Large intestine (tissue), 3 donors: ENCODE data around the gene MUC3A. TPM values are rescaled to one million over a fixed set of nuclear protein-coding genes. Genes with fewer than 3 reads are reported as not detected.
"Not testable (repeated sequence)": the region's sequence is repeated elsewhere in the genome, so short reads cannot be mapped to it uniquely, and the experiment has no call there.

Experiments
- DNase-seq, 2 donors: peaks; one replicate each; pipeline versions ENCODE4 v3.0.0 to v3.0.0-alpha.2; 2013
- H3K27ac ChIP-seq: one replicate; pipeline ENCODE4 v1.5.1; 2013; ENCODE audit warnings: low read length
- H3K27me3 ChIP-seq: 2 replicates; pipeline ENCODE4 v1.6.1; 2013; ENCODE audit warnings: low read length; ENCODE audit not compliant: control insufficient read depth, insufficient read depth
- H3K36me3 ChIP-seq: 2 replicates; pipeline ENCODE4 v1.6.1; 2013; ENCODE audit warnings: low read length; ENCODE audit not compliant: control insufficient read depth, insufficient read depth
- H3K4me1 ChIP-seq: one replicate; pipeline ENCODE4 v1.6.1; 2013; ENCODE audit warnings: low read length; ENCODE audit not compliant: control insufficient read depth, insufficient read depth
- H3K4me3 ChIP-seq: one replicate; pipeline ENCODE4 v1.5.1; 2013; ENCODE audit warnings: low read length
- H3K9me3 ChIP-seq: one replicate; pipeline ENCODE4 v1.6.1; 2013; ENCODE audit warnings: mild to moderate bottlenecking, low read depth, low read length, moderate library complexity; ENCODE audit not compliant: control insufficient read depth
- WGBS: methylation state at CpG from one replicate; pipeline ENCODE4 v1.1.5; 2013; ENCODE audit warnings: low lambda C conversion rate; ENCODE audit not compliant: insufficient coverage; 5-methylcytosine and 5-hydroxymethylcytosine counted together
- polyA plus RNA-seq: library from polyadenylated mRNA; unstranded; fragments of 120-200 nt; gene quantifications from one replicate; pipeline ENCODE4 v1.2.1, GENCODE V29; 2013

MUC3A gene
- polyA plus RNA-seq, 1 donor, result 127 TPM

- not testable (repeated sequence) for H3K9me3 ChIP-seq, H3K4me3 ChIP-seq, H3K27ac ChIP-seq, H3K4me1 ChIP-seq, H3K36me3 ChIP-seq, H3K27me3 ChIP-seq, DNase-seq
- no CpG with 5 or more reads among the region's 5 CpGs for WGBS
Measured at GRCh38 chr7:100919335-100919734, 30.0 kb upstream of the MUC3A start.

DNA sequence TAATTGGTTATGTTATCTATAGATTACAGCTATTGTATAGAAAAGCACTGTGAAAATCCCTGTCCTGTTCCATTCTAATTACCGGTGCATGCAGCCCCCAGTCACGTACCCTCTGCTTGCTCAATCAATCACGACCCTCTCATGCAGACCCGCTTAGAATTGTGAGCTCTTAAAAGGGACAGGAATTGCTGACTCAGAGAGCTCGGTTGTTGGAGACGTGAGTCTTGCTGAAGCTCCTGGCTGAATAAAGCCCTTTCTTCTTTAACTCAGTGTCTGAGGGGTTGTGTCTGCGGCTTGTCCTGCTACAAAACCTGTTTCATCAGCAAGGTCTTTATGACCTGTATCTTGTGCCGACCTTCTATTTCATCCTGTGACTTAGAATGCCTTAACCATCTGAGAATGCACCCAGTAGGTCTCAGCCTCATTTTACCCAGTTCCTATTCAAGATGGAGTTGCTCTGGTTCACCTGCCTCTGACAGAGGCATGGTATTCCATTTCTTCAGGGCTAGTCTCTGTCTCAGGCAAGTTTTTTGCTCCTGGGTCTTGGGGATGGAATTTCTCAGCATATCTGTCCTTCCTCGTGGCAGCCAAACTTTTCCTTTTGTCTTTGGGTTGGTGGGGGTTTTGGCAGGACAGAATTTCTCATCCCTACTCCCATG is 29.4 kb upstream of the MUC3A start:
- H3K27me3 ChIP-seq, result not testable (repeated sequence)

DNA sequence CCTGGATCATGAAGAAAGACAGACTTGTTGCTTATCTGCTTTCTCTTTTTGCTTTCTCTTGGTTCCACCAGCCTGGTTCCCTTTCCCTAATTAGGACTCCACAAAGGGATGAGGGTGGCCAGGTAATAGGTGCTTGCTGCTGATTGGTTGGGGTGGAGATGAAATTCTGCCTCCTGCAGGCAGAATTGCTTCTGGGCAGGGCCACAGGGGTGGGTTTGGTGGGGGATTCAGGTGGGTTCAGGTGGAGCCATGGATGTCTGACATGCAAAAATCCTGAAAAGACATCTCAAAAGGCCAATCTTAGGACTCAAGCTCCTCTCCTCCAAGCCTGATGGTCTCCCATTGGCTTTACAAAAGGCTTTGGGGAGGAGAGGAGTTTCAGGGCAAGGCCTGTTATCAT is 28.3 kb upstream of the MUC3A start:
- Histone ChIP-seq H3K4me3 (no peak overlapping the region), H3K27ac (no peak overlapping the region), H3K4me1 (peaks cover 3% of the 10 kb centered on the region), H3K36me3 (no peaks in the 10 kb centered on the region), H3K27me3 (no peaks in the 10 kb centered on the region), H3K9me3 (no peaks in the 10 kb centered on the region)
- no peak for DNase-seq

More for the DNA sequence above, 29.4 kb upstream of the MUC3A start:
- not testable (repeated sequence) for DNase-seq, H3K9me3 ChIP-seq, H3K27ac ChIP-seq, H3K4me1 ChIP-seq, H3K36me3 ChIP-seq, H3K4me3 ChIP-seq
- WGBS, result no CpG with 5 or more reads among the region's 9 CpGs

GRCh38 chr7:100923616-100924015 is 25.7 kb upstream of the MUC3A start:
- WGBS, result 45% methylated on average over 2 of the region's 4 CpGs
- not testable (repeated sequence) for H3K4me3 ChIP-seq, H3K27me3 ChIP-seq, DNase-seq, H3K36me3 ChIP-seq, H3K9me3 ChIP-seq, H3K4me1 ChIP-seq, H3K27ac ChIP-seq

GRCh38 chr7:100929808-100930174 is 19.5 kb upstream of the MUC3A start:
- Histone ChIP-seq H3K4me1 (no peaks in the 10 kb centered on the region), H3K27ac (no peak overlapping the region), H3K4me3 (no peak overlapping the region), H3K9me3 (no peaks in the 10 kb centered on the region), H3K27me3 (no peaks in the 10 kb centered on the region), H3K36me3 (no peaks in the 10 kb centered on the region)
- no CpG with 5 or more reads among the region's 1 CpG for WGBS
- no peak for DNase-seq

DNA sequence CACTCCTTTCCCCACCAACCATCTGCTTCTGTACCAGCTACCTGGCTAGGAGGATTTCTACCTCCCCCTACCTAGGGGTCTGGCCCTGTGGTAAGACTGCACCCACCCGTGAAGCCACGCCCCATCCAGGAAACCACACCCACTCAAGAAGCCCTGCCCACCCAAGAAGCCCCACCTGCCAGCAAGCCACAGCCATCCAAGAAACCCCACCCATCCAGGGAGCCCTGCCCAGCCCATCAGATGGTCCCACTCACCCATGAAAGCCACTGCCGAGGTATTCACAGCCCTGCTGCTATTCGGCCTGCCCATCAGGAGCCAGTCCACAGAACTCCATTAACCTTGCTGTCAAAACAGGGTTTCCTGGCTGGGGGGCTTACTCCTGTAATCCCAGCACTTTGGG is 15.6 kb upstream of the MUC3A start:
- Histone ChIP-seq H3K9me3 (no peaks in the 10 kb centered on the region), H3K27ac (no peak overlapping the region), H3K4me3 (no peak overlapping the region), H3K4me1 (no peaks in the 10 kb centered on the region), H3K27me3 (no peaks in the 10 kb centered on the region), H3K36me3 (no peaks in the 10 kb centered on the region)
- no CpG with 5 or more reads among the region's 4 CpGs for WGBS
- DNase-seq, result no peak

- WGBS, result no CpG with 5 or more reads among the region's 2 CpGs
- not testable (repeated sequence) for H3K4me3 ChIP-seq, DNase-seq, H3K27ac ChIP-seq, H3K4me1 ChIP-seq, H3K36me3 ChIP-seq, H3K9me3 ChIP-seq, H3K27me3 ChIP-seq
Measured at GRCh38 chr7:100935381-100935780, 14.0 kb upstream of the MUC3A start.

DNA sequence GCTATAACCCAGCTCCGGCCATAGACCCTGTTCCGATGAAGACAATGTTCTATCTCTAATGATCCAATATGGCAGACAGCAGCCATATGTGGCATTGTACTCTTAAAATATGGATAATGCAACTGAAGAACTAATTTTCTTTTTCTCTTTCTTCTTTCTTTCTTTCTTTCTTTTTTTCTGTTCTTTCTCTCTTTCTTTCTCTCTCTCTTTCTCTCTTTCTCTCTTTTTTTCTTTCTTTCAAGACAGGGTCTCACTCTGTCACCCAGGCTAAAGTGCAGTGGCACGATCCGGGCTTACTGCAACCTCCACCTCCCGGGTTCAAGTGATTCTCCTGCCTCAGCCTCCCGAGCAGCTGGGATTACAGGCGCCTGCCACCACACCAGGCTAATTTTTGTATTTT is 13.2 kb upstream of the MUC3A start:
- H3K4me1 ChIP-seq, H3K4me3 ChIP-seq, H3K36me3 ChIP-seq, H3K27ac ChIP-seq, DNase-seq, H3K9me3 ChIP-seq, H3K27me3 ChIP-seq: not testable (repeated sequence)
- 90% methylated on average over 2 of the region's 7 CpGs for WGBS

DNA sequence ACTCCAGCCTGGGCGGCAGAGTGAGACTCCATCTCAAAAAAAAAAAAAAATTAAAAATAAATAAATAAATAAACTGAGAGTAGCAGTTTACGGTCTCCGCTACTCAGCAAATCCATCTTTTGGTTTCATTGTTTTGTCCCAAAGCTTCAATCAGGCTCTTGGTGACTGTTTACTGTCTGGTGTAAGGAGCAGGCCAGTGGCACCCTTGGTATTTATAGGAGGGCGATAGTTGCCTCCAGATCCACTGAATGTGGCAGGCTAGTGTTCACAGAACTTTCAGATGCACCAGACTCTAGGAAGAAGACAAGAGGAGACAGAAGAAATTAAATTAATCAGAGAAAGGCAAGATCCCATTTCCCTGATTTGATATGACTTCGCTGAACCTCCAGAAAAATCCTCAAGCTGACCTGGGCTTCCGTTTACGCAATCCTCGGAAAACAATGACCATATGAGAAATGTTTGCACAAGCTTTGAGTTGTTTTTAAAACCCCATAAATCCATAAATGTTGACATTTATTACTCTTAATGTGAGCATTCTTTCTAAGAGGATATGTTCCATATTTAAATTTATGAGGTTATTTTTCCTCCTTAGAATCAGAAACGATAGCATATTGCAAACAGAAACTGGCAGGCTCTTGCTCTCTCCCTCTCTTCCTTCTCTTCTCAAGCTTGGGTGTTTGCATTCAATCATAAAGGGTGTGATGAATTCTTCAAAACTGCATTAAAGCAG is 7.1 kb upstream of the MUC3A start:
- no peaks in the 10 kb centered on the region for H3K9me3 ChIP-seq
- no peaks in the 10 kb centered on the region for H3K27me3 ChIP-seq
- H3K4me1 ChIP-seq, result peaks cover 10% of the 10 kb centered on the region
- no peaks in the 10 kb centered on the region for H3K36me3 ChIP-seq
- peak; percentile 79 to 92 for DNase-seq
- WGBS, result no CpG with 5 or more reads among the region's 9 CpGs
- peak overlapping the region; percentile 69 for H3K27ac ChIP-seq
- H3K4me3 ChIP-seq, result no peak overlapping the region

- Histone ChIP-seq H3K4me3 (no peak overlapping the region), H3K27me3 (no peaks in the 10 kb centered on the region), H3K9me3 (no peaks in the 10 kb centered on the region), H3K36me3 (no peaks in the 10 kb centered on the region), H3K4me1 (peaks cover 10% of the 10 kb centered on the region), H3K27ac (no peak overlapping the region)
- DNase-seq, result no peak
- WGBS, result 80% methylated on average over 1 of the region's 5 CpGs
Measured at GRCh38 chr7:100943693-100944092, 5.6 kb upstream of the MUC3A start.

DNA sequence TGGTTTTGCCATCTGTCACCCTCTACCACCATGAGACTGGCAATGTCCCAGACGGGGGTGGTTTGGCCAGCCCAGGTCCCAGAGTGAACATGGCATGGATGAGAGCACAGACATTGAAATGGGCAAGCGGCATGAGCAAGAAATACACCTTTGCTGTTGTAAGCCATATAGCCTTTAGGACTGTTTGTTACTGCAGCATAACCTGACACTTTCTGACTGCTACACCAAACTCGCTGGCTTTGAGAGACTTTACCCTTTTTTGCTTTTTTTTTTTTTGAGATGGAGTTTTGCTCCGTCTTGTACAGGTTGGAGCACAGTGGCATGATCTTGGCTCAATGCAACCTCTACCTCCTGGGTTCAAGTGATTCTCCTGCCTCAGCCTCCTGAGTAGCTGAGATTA is 5.2 kb upstream of the MUC3A start:
- Histone ChIP-seq H3K27me3 (no peaks in the 10 kb centered on the region), H3K4me1 (peaks cover 14% of the 10 kb centered on the region), H3K9me3 (no peaks in the 10 kb centered on the region), H3K4me3 (no peak overlapping the region), H3K36me3 (no peaks in the 10 kb centered on the region), H3K27ac (no peak overlapping the region)
- WGBS, result 71% methylated on average over 1 of the region's 4 CpGs
- DNase-seq, result no peak
